UCSD-AML1 (cell line): ENCODE measurements around the gene PNKP.
A peak's percentile ranks its signal among the peaks of the same experiment; 100 is the strongest.
"Not testable (repeated sequence)": the region's sequence is repeated elsewhere in the genome, so short reads cannot be mapped to it uniquely, and the experiment has no call there.

ENCODE experiments used
- DNase-seq: peaks from one replicate; lab custom pipeline; 2025; ENCODE audit not compliant: unreplicated experiment; lab: John Stamatoyannopoulos, UW

Gene PNKP

DNA sequence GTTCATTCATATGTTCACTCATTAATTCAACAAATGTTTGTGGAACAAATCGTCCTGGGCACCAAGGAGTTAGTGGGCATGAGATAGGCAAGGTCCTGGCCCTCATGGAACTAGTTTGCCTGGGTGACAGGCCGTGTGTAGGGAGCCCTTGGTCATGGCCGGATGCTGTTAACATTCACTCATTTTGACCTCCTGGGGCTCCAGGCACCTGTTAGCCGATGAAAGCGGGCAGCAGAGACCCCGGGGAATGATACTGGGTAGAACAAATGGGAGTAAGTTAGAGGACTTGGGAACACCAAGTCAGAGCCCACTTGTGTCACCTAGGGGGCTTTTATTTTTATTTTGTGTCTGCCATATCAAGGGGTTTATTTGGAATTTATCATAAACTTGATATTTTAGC lies 42.7 kb downstream of the PNKP start:
- DNase-seq: no peak

- no peak for DNase-seq
These were observed 43.9 kb downstream of the PNKP start for GRCh38 chr19:49823472-49823871.

GRCh38 chr19:49820125-49820524 lies 47.3 kb downstream of the PNKP start:
- DNase-seq: no peak

DNA sequence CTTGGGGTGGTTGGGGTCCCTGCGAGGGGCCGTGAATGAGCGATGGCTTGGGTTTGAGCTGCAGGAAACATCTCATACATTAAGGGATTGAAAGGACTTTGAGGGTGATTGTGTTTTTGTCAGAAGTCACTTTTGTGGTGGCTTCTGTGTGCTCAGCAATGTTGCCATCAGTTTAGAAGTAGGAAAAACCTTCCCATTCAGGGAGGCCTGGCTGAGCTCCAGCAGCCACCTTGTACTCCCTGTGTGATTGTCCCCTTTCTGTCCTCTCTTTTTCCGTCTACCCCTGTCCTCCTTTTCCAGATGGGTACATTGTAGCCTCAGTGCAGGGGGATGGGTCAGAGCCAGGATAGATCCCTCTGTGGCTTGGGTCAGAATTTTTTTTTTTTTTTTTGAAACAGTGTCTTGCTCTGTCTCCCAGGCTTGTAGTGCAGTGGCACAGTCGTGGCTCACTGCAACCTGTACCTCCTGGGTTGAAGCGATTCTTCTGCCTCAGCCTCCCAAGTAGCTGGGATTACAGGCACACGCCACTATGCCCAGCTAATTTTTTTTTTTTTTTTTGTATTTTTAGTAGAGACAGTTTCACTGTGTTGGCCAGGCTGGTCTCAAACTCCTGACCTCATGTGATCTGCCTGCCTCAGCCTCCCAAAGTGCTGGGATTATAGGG lies 47.8 kb downstream of the PNKP start:
- DNase-seq: not testable (repeated sequence)

- DNase-seq: no peak
These were observed 48.6 kb downstream of the PNKP start for GRCh38 chr19:49818649-49819370.

GRCh38 chr19:49817964-49818648 lies 49.3 kb downstream of the PNKP start, which contains the start of gene MED25:
MED25 (plus strand) TSS chr19:49818289; CDS start chr19:49818342, 53 bp downstream.
- peak; percentile 89 for DNase-seq

GRCh38 chr19:49816590-49816989 lies 50.8 kb downstream of the PNKP start:
- DNase-seq: no peak

GRCh38 chr19:49814010-49814409 lies 53.4 kb downstream of the PNKP start:
- no peak for DNase-seq

DNA sequence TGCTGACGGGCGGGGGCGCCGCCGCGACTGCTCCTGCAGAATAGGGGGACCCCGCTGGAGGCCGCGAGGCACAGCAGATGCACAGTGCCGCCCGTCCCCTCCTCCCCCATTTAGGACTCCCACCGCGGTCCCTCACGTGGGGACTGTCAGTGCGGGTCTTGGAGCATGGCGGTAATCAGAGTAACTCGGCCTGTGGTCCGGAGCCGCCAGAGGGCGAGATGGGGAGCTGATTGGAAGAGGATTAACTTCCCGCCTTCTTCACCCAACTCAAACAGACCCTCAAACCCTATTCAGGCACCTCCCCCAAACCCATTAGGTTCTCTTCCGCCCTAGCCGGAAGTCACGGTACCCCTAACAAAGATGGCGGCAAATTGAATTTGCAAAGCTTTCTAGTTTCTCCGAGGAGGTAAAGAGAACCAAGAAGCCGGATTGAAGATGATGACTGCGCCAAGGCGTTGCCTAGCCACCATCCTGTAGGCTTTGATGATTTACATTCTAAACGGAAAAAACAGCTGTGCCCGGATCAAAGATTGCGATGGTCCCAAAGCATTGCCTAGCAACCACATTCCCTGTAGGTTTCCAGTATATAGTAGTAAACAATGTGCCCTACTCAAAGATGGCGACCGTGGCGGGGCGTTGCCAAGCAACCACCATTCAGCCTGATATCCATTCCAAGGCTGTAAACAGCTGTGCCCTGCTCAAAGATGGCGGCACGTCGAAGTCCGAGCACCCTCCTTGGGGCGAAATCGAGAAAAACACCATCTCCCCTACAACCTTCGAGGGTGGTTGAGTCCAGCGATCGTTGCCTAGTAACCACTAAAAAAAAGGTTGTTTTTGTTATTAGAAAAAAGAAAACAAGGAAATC lies 54.1 kb downstream of the PNKP start, which contains the start of gene FUZ:
FUZ (minus strand) TSS at position 296 of the 865 bp plus-strand sequence; CDS start at position 110, 186 bp downstream.
- peak; percentile 95 for DNase-seq

DNA sequence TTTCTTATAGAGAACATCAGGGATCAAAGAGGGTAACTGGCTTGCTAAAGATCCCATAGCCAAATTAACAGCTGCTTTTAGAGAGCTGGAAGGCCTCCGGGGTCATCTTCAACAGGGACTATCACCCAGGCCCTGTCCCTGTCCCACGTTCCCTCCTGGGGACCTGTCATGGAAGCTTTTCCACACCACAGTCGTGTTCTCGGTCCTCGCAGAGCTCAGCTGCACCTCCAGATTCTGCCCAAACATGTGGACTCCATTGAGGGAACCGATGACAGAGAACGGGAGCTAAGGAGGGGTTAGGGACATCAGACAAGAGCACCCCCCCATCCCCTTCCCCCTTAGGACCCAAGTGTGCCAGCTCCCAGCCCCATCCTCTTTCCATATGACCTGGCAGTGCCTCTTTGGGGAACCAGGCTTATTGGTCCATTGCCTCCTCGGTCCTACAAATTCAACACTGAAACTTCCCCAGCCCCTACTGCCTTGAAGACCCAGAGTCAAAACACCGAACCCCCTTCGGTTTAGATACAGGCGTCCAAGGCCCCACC lies 54.9 kb downstream of the PNKP start:
- no peak for DNase-seq

DNA sequence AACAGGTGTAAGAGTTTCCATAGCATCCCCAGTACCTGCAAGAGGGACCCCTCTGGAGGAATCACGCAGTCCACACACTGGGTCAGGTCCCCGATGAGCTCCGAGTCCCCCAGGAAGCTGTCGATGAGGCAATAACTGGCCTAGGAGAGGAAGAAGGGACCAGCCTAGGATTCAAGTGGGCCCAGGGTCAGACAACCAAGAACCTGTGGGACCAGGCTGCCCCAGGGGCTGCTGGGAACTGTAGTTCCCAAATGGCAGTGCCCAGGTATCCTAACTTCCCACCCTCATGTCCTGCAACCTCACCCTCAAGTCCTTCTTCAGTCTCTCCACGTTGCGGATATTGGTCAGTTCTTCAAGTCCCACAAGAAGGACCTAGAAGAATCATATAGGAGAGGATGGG lies 56.0 kb downstream of the PNKP start:
- no peak for DNase-seq
